Gastroesophageal sphincter (tissue), 4 donors: Measurements from ENCODE around the gene XRCC4. TPM values are rescaled to one million over a fixed set of nuclear protein-coding genes. Genes with fewer than 3 reads are reported as not detected.

Source experiments
- ATAC-seq: fragments of 150-250 bp; one replicate; pipeline ENCODE4 v1.9.1; 2016; ENCODE audit warnings: mild to moderate bottlenecking, moderate library complexity
- H3K27ac ChIP-seq, 4 donors: fragments of 200-600 bp; sonication (generic) in 3 of 4; 1 replicate in 3 of 4; 2 replicates in 1 of 4; pipeline ENCODE4 v1.5.1; 2016 to 2019
- H3K27me3 ChIP-seq: fragments of 200-600 bp; sonication (generic); one replicate; pipeline ENCODE4 v1.5.1; 2019
- H3K36me3 ChIP-seq, 2 donors: fragments of 200-600 bp; sonication (generic); one replicate each; pipeline ENCODE4 v1.5.1; 2019; ENCODE audit warnings: control low read depth in 1 of 2
- H3K4me1 ChIP-seq, 3 donors: fragments of 200-600 bp; sonication (generic); 1 replicate in 2 of 3; 2 replicates in 1 of 3; pipeline ENCODE4 v1.5.1; 2016 to 2019; ENCODE audit warnings: control low read depth in 2 of 3
- H3K4me3 ChIP-seq, 2 donors: fragments of 200-600 bp; sonication (generic); one replicate each; pipeline ENCODE4 v1.5.1; 2019; ENCODE audit warnings: mild to moderate bottlenecking in 1 of 2, moderate library complexity in 1 of 2
- H3K9me3 ChIP-seq, 3 donors: fragments of 200-600 bp; sonication (generic); one replicate each; pipeline ENCODE4 v1.5.1; 2017 to 2019; ENCODE audit warnings: control low read depth in 2 of 3
- CTCF ChIP-seq, 4 experiments: fragments of 200-600 bp in 2 of 4; fragments of 450-650 bp in 2 of 4; sonication (generic) in 1 of 4; IDR thresholded peaks; one replicate each; pipeline ENCODE4 v1.5.1; 2017 to 2019; ENCODE audit warnings: antibody characterized with exemption in 4 of 4, mild to moderate bottlenecking in 2 of 4, moderate library complexity in 2 of 4
- EP300 ChIP-seq: sonication (generic); formaldehyde crosslinking; IDR thresholded peaks from one replicate; pipeline ENCODE4 v1.6.1; 2017; ENCODE audit warnings: antibody characterized with exemption, mild to moderate bottlenecking
- POLR2A ChIP-seq, 2 donors: fragments of 450-650 bp; IDR thresholded peaks; one replicate each; pipeline ENCODE4 v1.6.1; 2017; ENCODE audit warnings: antibody characterized with exemption in 2 of 2, mild to moderate bottlenecking in 2 of 2, moderate library complexity in 1 of 2
- POLR2AphosphoS5 ChIP-seq: sonication (generic); formaldehyde crosslinking; IDR thresholded peaks from one replicate; pipeline ENCODE4 v1.6.1; 2017; ENCODE audit warnings: antibody characterized with exemption
- WGBS, 2 donors: methylation state at CpG; one replicate each; pipeline ENCODE4 v1.1.5; 2018; ENCODE audit warnings: low coverage in 1 of 2; 5-methylcytosine and 5-hydroxymethylcytosine counted together
- total RNA-seq, 4 donors: library from RNA; depleted of rRNA; stranded (reverse); fragments of >200 nt; gene quantifications; one replicate each; pipeline ENCODE4 v1.1.0, GENCODE V29; 2016

The XRCC4 gene
- total RNA-seq, 4 donors from 2014 or later, result 3.7 to 9.3 (median 5.4) TPM

GRCh38 chr5:83104021-83104420 is 26.7 kb downstream of the XRCC4 start:
- Histone ChIP-seq H3K27me3 (no peaks in the 10 kb centered on the region), H3K27ac (no peak overlapping the region), H3K36me3 (no peaks in the 10 kb centered on the region), H3K4me1 (no peaks in the 10 kb centered on the region), H3K4me3 (no peak overlapping the region), H3K9me3 (no peaks in the 10 kb centered on the region)
- TF ChIP-seq POLR2A (IDR thresholded peaks at IDR 0.05), result no peak
- no peak for TF ChIP-seq POLR2AphosphoS5
- no peak for TF ChIP-seq EP300
- no peak for TF ChIP-seq CTCF (IDR thresholded peaks at IDR 0.05)
- no peak for ATAC-seq

GRCh38 chr5:83107692-83108420 is 30.5 kb downstream of the XRCC4 start:
- Histone ChIP-seq H3K36me3 (peaks cover 0 to under 1% of the 10 kb centered on the region in 2 donors), H3K27me3 (no peaks in the 10 kb centered on the region), H3K27ac (no peak overlapping the region), H3K9me3 (no peaks in the 10 kb centered on the region), H3K4me3 (no peak overlapping the region), H3K4me1 (no peaks in the 10 kb centered on the region)
- TF ChIP-seq POLR2A (IDR thresholded peaks at IDR 0.05) (no peak), EP300 (no peak), POLR2AphosphoS5 (no peak), CTCF (IDR thresholded peaks at IDR 0.05) (no peak)
- no peak for ATAC-seq
- WGBS, 2 donors, result 82 to 91% methylated on average over 3 of the region's 3 CpGs

- ATAC-seq, result no peak
- no peak overlapping the region for H3K4me3 ChIP-seq
- WGBS, 2 donors, result 93 to 100% methylated on average over 1 of the region's 1 CpG
Measured at GRCh38 chr5:83109380-83109779, 32.0 kb downstream of the XRCC4 start.

GRCh38 chr5:83115816-83116215 is 38.5 kb downstream of the XRCC4 start:
- no peak for ATAC-seq
- H3K36me3 ChIP-seq, result peaks cover 0 to 11% of the 10 kb centered on the region in 2 donors

More at GRCh38 chr5:83109380-83109779, 32.0 kb downstream of the XRCC4 start:
- no peak overlapping the region for H3K27ac ChIP-seq
- H3K27me3 ChIP-seq, result no peaks in the 10 kb centered on the region
- TF ChIP-seq POLR2A (IDR thresholded peaks at IDR 0.05) (no peak), EP300 (no peak), POLR2AphosphoS5 (no peak), CTCF (IDR thresholded peaks at IDR 0.05) (no peak)
- H3K36me3 ChIP-seq, result peaks cover 0 to 11% of the 10 kb centered on the region in 2 donors
- no peaks in the 10 kb centered on the region for H3K9me3 ChIP-seq
- no peaks in the 10 kb centered on the region for H3K4me1 ChIP-seq

More at GRCh38 chr5:83115816-83116215, 38.5 kb downstream of the XRCC4 start:
- no peak overlapping the region for H3K4me3 ChIP-seq
- TF ChIP-seq POLR2AphosphoS5, result no peak
- TF ChIP-seq POLR2A (IDR thresholded peaks at IDR 0.05), result no peak
- no peak for TF ChIP-seq EP300
- TF ChIP-seq CTCF (IDR thresholded peaks at IDR 0.05), result no peak
- H3K9me3 ChIP-seq, result no peaks in the 10 kb centered on the region
- no peaks in the 10 kb centered on the region for H3K27me3 ChIP-seq
- H3K27ac ChIP-seq, result no peak overlapping the region
- no peaks in the 10 kb centered on the region for H3K4me1 ChIP-seq
- 50 to 83% methylated on average over 1 of the region's 1 CpG for WGBS, 2 donors
